ENCODE results near the gene PXYLP1. TPM values are rescaled to one million over a fixed set of nuclear protein-coding genes. Genes with fewer than 3 reads are reported as not detected.

The PXYLP1 gene
- total and polyA plus RNA-seq, 9 of the 15 experiments (the other 6 are each of a cell fraction or from before 2014, with no cell fraction given) = 0.80 to 2.9 (median 1.3) TPM

DNA sequence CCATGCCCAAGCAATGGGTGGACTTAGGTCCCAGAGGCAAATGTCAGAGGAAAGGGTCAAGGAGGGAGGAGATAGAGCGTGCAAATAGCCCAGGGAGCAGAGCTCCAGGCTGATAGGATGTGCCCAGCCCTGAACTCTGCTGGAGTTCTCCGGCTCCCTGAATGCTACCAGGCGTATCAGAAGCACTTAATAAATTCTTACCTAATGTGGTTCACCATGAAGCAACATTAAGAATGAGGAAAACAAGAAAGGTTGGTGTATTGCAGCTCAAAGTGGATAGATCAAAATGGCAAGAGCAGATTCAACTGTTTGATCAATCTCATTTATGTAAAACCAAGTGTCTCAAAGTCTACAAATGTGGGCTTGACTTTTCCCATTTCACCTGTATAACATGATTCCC is 38.3 kb downstream of the PXYLP1 start (continued):
- no peak for TF ChIP-seq DACH1 (IDR thresholded peaks at IDR 0.05; ENCODE audit: partially characterized antibody)
- no peak for TF ChIP-seq ZNF707 (CRISPR knock-in tag; conservative IDR thresholded peaks at IDR 0.05)
- TF ChIP-seq, protein P1, sequence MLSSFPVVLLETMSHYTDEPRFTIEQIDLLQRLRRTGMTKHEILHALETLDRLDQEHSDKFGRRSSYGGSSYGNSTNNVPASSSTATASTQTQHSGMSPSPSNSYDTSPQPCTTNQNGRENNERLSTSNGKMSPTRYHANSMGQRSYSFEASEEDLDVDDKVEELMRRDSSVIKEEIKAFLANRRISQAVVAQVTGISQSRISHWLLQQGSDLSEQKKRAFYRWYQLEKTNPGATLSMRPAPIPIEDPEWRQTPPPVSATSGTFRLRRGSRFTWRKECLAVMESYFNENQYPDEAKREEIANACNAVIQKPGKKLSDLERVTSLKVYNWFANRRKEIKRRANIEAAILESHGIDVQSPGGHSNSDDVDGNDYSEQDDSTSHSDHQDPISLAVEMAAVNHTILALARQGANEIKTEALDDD (IDR thresholded peaks at IDR 0.05) = no peak
- no peak for TF ChIP-seq BRF1 (IDR thresholded peaks at IDR 0.05; ENCODE audit: borderline replicate concordance, extremely low read depth, insufficient read length)
- no peak for TF ChIP-seq MBD2 (IDR thresholded peaks at IDR 0.05; ENCODE audit: borderline replicate concordance, low read depth)
- TF ChIP-seq, protein P2, sequence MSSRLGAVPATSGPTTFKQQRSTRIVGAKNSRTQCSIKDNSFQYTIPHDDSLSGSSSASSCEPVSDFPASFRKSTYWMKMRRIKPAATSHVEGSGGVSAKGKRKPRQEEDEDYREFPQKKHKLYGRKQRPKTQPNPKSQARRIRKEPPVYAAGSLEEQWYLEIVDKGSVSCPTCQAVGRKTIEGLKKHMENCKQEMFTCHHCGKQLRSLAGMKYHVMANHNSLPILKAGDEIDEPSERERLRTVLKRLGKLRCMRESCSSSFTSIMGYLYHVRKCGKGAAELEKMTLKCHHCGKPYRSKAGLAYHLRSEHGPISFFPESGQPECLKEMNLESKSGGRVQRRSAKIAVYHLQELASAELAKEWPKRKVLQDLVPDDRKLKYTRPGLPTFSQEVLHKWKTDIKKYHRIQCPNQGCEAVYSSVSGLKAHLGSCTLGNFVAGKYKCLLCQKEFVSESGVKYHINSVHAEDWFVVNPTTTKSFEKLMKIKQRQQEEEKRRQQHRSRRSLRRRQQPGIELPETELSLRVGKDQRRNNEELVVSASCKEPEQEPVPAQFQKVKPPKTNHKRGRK (tag; IDR thresholded peaks at IDR 0.05) = no peak
- TF ChIP-seq KDM5B (IDR thresholded peaks at IDR 0.05; ENCODE audit: insufficient replicate concordance, low read depth, low read length) = no peak

All from K562 (cell line).